Lower lobe of right lung (tissue), 2 donors: ENCODE data around the gene PSMD2. TPM values are rescaled to one million over a fixed set of nuclear protein-coding genes. Genes with fewer than 3 reads are reported as not detected.

Source experiments
- ATAC-seq, 2 donors: fragments of 200-7000 bp; cut with Tn5 transposase; one replicate each; pipeline ENCODE4 v1.9.1; 2020 to 2022; ENCODE audit warnings: mild to moderate bottlenecking in 2 of 2, moderate library complexity in 2 of 2
- DNase-seq: peaks from one replicate; pipeline ENCODE4 v3.0.0-alpha.2; 2020
- H3K27ac ChIP-seq: fragments of 200-600 bp; one replicate; pipeline ENCODE4 v1.8.0; 2022
- H3K27me3 ChIP-seq: fragments of 200-600 bp; one replicate; pipeline ENCODE4 v1.8.0; 2022; ENCODE audit warnings: low read depth
- H3K36me3 ChIP-seq: fragments of 200-600 bp; one replicate; pipeline ENCODE4 v1.8.0; 2022; ENCODE audit warnings: mild to moderate bottlenecking
- H3K4me1 ChIP-seq: fragments of 200-600 bp; one replicate; pipeline ENCODE4 v1.8.0; 2022
- H3K4me3 ChIP-seq: fragments of 200-600 bp; one replicate; pipeline ENCODE4 v1.8.0; 2022; ENCODE audit warnings: mild to moderate bottlenecking
- H3K9me3 ChIP-seq: fragments of 200-600 bp; one replicate; pipeline ENCODE4 v1.8.0; 2022
- CTCF ChIP-seq: fragments of 200-600 bp; IDR thresholded peaks from one replicate; pipeline ENCODE4 v1.8.0; 2022; ENCODE audit warnings: antibody characterized with exemption, mild to moderate bottlenecking
- intact Hi-C: fragments of 100-400 bp; cut with DNase I; formaldehyde crosslinking; loops from one replicate; pipeline ENCODE4 v1.11.0; 2022
- total RNA-seq: library from RNA; stranded (reverse); fragmentation: NEBNext Ultra II Directional; extraction: Animal tissue kit (Norgen Biotek cat#: 25700); gene quantifications from one replicate; pipeline ENCODE4 v1.2.1, GENCODE V29; 2021
- donor health status: DM: no; HTN: yes; CAD: no; lungs with severe emphysema.

The PSMD2 gene
- total RNA-seq, 1 donor from 2014 or later, result 135 TPM

GRCh38 chr3:184355261-184356040, 56.4 kb downstream of the PSMD2 start:
- H3K27ac ChIP-seq, result no peak overlapping the region
- H3K27me3 ChIP-seq, result no peaks in the 10 kb centered on the region
- no peak overlapping the region for H3K4me3 ChIP-seq
- intact Hi-C loops, result no loop called here
- H3K36me3 ChIP-seq, result peaks cover 10% of the 10 kb centered on the region
- no peaks in the 10 kb centered on the region for H3K9me3 ChIP-seq
- no peak for ATAC-seq
- peak; percentile 39 for DNase-seq
- no peak for TF ChIP-seq CTCF
- H3K4me1 ChIP-seq, result peaks cover under 1% of the 10 kb centered on the region

- Histone ChIP-seq H3K36me3 (peaks cover 10% of the 10 kb centered on the region), H3K4me3 (no peak overlapping the region), H3K4me1 (peaks cover 9% of the 10 kb centered on the region), H3K9me3 (no peaks in the 10 kb centered on the region), H3K27me3 (no peaks in the 10 kb centered on the region), H3K27ac (no peak overlapping the region)
- intact Hi-C loops, result no loop called here
- ATAC-seq, result no peak
- DNase-seq, result no peak
- TF ChIP-seq CTCF, result no peak
These were observed 58.4 kb downstream of the PSMD2 start for GRCh38 chr3:184357248-184358123.

GRCh38 chr3:184358124-184358767, 59.2 kb downstream of the PSMD2 start:
- Histone ChIP-seq H3K4me1 (peaks cover 9% of the 10 kb centered on the region), H3K36me3 (peaks cover 10% of the 10 kb centered on the region), H3K27me3 (no peaks in the 10 kb centered on the region), H3K9me3 (no peaks in the 10 kb centered on the region), H3K4me3 (no peak overlapping the region), H3K27ac (no peak overlapping the region)
- intact Hi-C loops, result no loop called here
- TF ChIP-seq CTCF, result no peak
- DNase-seq (no peak), ATAC-seq (no peak)

Other genes starting within 250 kb of the PSMD2 start
- gene HTR3C, start 246.2 kb upstream of the PSMD2 start, total RNA-seq, result 0.44 TPM
- not detected for gene HTR3E, start 202.2 kb upstream of the PSMD2 start, total RNA-seq
- 41.9 TPM for gene EIF2B5, start 163.9 kb upstream of the PSMD2 start, total RNA-seq
- gene DVL3, start 143.9 kb upstream of the PSMD2 start, total RNA-seq, result 55.1 TPM
- gene AP2M1, start 124.4 kb upstream of the PSMD2 start, total RNA-seq, result 241 TPM
- 60.7 TPM for gene ABCF3, start 113.0 kb upstream of the PSMD2 start, total RNA-seq
- 0.47 TPM for gene VWA5B2, start 69.7 kb upstream of the PSMD2 start, total RNA-seq
- gene ALG3, start 50.3 kb upstream of the PSMD2 start, total RNA-seq, result 30.1 TPM
- 2.6 TPM for gene EEF1AKMT4, start 49.6 kb upstream of the PSMD2 start, total RNA-seq
- gene CAMK2N2, start 37.7 kb upstream of the PSMD2 start, total RNA-seq, result not detected
- not detected for gene ECE2, start 23.2 kb upstream of the PSMD2 start, total RNA-seq
- gene EIF4G1, start 15.4 kb downstream of the PSMD2 start, total RNA-seq, result 271 TPM
- gene FAM131A, start 38.4 kb downstream of the PSMD2 start, total RNA-seq, result 17.0 TPM
- 4.4 TPM for gene CLCN2, start 62.4 kb downstream of the PSMD2 start, total RNA-seq
- 53.3 TPM for gene POLR2H, start 62.5 kb downstream of the PSMD2 start, total RNA-seq
- gene THPO, start 79.0 kb downstream of the PSMD2 start, total RNA-seq, result 0.24 TPM
- gene CHRD, start 80.8 kb downstream of the PSMD2 start, total RNA-seq, result 4.1 TPM